Kidney glomerular epithelial cell (primary cell): ENCODE data around the gene ITPR1.
"Not testable (repeated sequence)": the region's sequence is repeated elsewhere in the genome, so short reads cannot be mapped to it uniquely, and the experiment has no call there.

Experiments used
- DNase-seq: peaks from one replicate; lab custom pipeline; 2025; lab: John Stamatoyannopoulos, UW

ITPR1 gene

DNA sequence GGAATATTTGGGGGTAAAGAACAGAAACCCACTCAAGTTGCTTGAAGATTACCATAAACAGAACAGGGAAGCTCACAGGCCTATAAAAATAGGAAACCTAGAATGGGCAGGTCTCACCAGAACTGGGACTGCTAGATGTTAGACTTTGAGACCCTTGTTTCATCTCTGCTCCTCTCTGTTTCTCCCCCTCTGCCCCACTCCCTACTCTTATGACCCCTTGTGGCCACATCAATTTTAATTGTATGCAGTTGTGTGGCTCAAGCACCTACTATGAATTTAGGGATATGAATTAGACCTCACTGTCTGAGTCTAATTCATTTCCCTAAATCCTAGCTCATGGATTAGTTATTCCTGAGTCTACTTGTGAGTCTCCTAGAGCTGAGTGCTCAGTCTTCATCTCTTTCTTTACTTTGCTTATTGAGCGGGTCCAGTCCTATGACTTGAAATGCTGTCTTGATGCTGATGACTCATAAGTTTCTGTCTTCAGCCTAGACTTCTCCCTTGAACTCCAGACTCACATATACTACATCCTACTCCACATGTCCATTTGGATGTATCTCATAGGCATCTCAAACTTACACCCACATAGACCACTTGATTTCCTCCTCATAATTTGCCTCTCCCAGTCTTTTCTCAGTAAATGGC lies 78.7 kb downstream of the ITPR1 start:
- no peak for DNase-seq

DNA sequence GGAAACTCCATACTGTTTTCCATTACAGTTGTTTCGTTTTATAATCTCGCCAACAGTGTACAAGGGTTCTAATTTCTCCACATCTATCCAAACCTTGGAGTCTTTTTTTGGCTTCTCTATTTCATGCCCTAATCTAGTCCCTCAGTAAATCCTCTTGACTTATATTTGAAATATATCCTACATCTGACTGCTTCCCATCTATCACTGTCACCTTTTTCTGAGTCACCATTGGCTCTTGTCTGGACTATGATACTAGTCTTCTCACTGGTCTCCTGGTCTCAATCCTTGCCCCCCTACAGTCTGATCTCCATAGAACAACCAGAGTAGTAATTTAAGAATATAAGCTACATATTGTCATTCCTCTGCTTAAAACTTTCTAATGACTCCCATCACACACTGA lies 80.0 kb downstream of the ITPR1 start:
- no peak for DNase-seq

DNA sequence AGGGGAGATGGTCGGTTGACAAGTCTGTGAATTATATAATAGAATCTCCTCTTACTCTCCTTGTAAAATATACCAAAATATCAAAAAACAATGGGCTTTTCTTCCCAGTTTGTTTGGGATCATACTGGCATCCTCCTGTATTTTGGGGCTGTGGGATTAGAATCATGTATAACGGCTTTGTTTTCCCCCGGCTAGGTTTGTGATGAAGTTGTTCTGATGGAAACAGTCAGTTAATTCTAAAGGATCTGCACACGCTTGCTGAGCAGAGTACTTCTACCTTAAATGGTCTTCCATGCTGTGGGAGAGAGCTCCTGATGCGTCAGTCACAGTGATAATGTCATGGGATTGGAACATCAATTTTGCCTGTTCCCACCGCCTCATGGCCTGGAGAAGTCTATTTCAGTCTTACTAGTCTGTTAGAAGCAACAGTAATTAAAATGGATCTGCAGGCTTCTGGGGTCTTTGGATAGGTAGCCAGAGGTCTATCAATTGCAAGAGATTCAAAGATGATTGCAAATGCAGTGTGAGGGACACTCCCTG lies 81.3 kb downstream of the ITPR1 start:
- DNase-seq, result no peak

DNA sequence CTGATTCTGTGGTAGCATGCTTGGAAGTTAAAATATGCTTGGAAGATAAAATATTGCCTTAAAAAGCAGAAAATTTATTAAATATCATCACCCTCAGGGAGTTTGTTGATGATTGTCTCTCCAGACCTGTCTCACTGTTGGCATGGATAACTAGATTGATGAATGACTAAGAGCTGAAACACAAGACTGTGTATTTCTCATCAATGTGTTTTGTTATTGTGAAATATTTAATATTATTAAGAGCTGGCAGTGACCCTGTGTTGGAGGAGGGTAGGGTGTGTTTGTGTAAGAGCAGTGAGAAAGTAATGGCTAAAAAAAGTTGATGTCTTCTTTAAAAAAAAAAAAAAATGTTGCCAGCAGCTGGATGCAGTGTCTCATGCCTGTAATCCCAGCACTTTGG lies 82.2 kb downstream of the ITPR1 start:
- DNase-seq, result no peak

DNA sequence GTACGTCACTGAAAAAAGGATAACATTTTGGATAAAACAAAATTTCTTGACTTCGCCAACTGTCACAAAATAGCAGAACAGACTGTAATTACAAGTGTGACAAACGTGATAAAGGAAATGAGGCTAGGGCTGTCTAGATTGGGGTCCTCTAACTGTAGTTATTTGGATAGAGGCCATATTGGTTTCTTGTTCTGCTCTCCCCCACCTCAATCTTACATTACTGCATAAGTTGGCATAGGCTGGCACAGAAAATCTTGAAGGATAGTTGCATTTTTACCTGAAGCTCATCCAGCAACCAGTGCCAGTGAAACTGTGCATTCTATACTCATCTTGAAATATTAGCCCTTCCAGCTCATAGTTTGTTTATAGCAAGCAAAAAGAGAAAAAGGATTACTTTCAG lies 84.6 kb downstream of the ITPR1 start:
- no peak for DNase-seq

DNA sequence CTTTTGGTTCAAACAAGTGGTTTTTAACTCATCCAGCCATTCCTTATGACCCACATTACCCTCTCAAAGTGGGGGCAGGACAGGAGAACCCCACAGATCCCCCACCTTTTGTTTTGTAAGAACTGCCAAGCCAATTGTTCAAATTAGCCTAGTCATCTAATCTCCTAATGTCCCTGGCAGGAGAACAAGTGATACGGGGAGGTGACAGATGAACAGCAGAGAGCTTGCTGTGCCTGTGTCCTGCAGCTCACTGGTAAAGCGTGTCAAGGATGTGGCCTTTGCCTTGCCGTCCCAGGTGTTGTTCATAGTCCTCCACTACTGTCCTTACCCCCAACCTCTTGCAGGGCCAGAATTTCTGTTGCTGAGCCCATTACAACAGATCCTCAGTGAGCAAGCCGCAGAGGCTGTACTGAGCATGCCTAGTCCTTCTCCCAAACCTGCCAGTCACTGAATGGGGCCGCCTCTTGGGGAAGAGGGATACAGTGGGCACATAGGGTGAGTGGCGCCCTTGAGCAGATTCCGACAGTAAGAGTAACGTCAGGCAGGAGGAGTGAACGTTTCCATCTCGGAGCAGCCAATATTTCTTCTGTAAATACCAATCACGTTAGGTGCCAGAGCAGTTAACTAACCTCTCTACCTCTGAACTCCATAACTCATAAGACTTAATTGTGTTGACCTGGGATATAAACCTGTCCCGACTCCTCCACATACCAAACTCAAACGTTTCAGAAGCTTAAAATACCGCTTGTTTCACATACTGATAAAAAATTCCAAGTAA lies 87.4 kb downstream of the ITPR1 start:
- no peak for DNase-seq

DNA sequence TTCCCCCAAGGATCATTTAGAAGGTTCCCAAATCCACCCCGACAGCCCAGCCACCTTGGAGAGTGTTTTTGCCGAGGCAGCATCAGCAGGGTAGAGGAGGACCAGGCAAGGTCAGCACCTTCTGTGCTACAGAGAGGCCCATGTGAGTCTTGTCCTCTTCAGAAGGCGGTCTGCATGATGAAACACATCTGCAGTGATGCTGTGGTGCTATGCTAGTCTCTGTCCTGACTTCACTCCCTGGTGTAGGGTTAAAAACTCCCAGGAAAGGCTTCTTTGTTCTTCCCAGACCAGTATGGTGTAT lies 87.9 kb downstream of the ITPR1 start:
- no peak for DNase-seq

DNA sequence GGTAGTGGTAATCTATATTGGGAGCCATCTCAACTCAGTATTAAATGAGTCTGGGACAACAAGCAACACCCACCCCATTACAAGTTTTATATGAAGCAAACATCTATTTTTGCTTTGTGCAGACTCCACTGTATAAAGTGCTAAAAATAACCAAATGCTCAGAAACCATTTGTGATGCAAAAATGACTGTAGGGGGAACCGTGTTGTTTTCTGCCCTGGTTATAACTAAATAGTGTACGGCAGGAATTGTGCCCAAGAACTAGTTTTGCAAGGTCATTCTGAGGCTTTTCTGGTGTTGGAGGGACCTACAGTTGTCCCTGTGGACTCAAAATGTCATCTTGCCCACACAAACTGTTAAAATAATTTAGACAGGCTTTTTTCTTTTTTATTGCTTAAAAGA lies 88.3 kb downstream of the ITPR1 start:
- DNase-seq, result no peak

DNA sequence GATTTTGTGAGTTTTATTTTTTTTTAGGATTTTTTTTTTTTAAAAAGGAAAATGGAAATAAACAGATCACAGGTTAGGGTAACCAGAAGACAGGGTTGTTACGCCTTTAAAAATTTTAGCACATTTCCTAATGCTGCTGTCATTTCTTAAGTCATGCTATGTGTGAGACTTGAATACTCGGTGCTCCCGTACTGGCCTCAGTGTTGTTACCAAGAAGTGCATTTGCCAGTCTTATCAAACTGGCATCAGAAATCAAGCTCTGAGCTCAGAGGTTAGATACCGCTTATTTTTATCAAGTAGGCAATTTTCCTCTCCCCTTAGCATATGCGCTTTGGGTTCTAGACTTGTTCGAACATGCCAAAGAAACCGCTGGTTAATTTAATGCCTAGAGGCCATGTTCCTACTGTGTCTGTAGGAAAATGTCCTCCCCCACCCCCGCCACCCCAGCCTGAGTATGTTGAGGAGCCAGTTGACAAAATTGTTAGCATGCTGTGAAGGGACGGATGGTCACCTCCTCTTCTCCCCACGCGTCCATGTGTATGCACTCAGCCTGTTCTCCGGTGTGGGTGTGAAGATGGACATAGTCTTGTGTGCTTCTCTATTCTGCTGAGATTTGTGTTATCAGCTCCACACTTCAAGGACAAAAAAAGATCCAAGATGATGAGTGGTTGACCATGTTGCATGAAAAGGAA lies 88.9 kb downstream of the ITPR1 start:
- no peak for DNase-seq

DNA sequence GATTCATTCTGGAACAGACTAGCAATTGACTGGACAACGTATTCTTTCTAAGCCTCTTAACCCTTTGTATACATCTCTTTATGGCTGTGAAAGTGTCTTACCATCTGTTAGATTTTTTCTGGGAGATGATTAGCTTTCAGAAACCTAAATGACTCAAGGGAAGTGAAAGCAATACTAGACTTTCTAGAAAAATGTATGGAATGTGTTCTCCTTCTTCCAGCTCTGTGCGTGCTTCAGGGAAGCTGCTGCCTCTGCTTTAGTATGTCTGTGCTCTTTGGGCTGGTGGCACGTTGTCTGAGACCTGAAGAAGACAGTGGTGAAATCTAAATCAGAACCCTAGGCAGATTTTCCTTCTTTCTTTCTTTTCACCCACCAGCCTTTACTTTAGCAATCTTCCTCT lies 89.5 kb downstream of the ITPR1 start:
- DNase-seq, result no peak

DNA sequence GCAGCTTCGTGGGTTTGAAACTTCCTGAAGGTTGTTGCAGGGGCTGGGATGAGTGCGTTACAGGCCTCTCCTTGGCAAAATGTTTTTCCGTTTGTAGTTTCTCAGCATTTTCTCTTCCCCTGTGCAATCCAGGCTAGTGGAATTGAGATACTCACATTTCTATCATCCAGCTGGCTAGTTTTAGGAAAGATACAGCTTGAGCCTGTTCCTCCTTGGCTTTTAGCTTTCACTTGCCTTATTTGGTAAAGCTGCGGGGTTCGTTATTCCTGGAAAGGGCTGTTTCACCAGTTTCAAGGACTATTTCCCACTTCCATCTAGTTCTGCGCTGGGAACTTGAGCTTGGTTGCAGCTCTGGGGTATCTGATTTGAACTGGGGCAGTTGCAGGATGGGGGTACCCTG lies 90.3 kb downstream of the ITPR1 start:
- no peak for DNase-seq

DNA sequence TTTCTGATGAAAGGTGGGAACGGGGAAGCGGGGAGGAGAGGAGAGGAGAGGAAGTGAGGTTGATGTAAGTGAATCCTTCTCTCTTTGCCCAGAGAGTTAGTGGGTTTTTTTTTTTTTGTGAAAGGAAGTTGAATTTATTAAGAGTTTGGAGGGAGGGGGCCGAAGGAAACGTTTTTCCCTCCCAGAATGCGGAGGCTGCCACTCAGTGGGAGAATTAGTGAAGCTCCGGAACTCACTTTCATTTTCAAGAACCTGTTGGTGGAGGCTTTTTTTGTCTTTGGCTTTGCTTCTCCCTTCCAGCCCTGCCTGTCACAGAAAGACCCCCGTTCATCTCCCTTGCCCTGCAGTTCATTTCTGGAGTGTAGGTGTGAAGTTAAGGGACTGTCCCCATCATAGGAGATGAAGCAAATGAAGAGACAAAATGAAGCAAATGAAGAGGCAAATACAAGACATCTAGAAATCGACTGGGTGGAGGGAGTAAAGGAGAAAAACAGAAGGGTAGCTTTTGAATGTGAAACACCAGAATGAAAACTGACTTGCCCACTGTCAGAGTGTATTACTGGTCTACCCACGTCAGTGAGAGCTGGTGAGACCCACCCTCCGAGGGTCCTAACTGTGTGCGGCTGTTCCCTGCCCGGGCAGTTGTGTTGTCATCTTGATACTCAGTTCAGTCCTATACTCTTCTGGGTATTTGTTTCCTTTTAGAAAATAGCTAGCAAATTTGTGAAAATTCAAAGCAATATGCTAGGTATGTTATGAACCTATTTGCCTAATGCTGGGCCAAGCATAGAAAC lies 91.5 kb downstream of the ITPR1 start:
- no peak for DNase-seq

DNA sequence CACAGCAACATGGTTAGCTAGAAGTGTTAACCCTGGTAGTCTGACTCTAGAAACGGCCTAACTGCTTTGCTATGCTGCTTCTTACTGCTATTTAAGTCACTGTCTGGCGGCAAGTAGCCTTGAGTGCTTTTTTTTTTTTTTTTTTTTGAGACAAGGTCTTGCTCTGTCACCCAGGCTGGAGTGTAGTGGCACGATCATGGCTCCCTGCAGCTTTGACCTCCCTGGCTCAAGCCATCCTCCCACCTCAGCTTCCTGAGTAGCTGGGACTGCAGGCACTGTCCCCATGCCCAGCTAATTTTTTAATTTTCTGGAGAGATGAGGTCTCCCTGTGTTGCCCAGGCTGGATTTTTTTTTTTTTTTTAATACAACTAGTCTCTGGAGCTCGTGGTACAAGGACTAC lies 93.2 kb downstream of the ITPR1 start:
- DNase-seq, result no peak

DNA sequence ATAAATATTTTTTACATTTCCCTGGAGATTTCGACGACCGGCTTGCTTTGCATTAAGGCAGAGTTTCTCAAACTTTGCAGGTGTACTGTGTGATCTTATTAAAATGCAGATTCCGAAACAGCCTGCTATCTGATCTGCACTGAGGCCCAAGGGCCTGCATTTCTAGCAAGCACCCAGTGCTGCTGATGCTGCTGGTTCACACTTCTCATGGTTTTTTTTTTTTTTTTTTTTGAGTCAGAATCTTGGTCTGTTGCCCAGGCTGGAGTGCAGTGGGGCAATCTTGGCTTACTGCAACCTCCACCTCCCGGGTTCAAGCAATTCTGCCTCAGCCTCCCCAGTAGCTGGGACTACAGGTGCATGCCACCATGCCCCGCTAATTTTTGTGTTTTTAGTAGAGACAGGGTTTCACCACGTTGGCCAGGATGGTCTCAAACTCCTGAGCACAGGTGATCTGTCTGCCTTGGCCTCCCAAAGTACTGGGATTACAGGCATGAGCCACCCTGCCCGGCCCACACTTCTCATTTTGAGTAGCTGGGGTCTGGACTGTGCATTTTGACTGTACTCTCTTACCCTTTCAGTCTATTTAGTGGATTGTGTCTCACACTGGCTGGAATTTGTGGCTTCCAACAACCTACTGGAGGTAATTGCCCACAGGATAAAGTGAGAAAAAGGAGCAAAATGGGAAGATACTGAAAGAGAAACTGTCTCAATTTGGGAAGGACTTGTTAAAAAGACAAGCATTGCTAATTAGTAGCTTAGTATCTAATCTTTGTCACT lies 94.1 kb downstream of the ITPR1 start:
- no peak for DNase-seq

DNA sequence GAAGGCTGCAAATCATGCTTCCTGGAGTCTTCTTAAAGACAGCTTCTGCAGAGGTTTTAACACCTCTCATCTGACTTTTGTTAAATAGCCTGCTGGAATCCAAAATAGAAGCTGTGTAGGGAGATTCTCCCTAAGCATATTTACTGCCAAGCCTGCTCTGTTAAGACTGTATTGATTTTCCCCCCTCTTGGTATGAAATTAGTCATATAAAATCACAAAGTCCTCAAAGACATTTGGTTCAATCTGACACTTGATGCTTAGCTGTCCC lies 94.6 kb downstream of the ITPR1 start:
- no peak for DNase-seq

DNA sequence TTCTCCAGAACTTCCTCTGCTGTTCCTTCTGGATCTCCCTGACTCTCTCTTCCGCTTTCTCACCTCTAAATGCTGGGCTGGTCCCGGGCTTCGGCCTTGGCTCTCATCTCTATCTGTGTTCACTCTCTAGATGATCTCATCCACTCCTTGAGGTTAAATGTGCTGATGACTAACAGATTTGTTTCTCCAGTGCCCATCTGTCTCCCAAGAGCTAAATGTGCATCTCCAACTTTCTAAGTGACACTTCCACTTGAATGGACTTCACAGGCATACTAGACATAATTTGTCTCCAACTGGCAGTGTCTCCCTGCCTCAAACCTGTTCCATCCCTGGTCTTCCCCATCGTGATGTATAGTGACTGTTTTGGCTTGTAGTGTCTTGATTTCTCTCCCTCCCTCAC lies 95.3 kb downstream of the ITPR1 start:
- peak; percentile 40 for DNase-seq

DNA sequence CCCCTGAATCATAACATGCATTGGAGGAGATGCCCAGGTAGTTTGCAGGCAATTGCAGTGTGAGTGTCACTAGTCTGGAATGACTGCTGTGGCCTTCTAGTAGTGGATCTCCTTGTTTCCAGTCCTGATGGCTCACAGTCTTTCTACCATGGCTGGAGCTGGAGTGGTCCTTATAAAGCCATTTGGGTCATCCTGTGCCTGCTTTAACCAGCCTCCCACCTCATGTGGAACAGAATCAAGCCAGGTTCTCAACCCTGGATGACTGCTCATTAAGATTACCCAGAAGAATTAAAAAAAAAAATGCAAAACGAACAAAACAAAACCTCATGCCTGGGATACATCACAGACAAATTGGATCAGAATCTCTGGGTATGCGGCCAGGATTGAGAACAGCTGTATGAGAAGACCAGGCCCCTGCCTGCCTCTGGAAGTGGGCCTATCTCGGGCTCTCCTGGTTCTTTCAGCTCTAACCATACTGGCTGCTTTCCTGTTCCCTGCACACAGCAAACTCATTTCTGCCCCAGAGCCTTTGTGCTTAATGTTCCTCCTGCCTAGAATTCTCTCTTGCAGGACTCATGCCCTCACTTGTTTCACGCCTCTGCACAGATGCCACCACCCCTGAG lies 96.4 kb downstream of the ITPR1 start:
- no peak for DNase-seq

DNA sequence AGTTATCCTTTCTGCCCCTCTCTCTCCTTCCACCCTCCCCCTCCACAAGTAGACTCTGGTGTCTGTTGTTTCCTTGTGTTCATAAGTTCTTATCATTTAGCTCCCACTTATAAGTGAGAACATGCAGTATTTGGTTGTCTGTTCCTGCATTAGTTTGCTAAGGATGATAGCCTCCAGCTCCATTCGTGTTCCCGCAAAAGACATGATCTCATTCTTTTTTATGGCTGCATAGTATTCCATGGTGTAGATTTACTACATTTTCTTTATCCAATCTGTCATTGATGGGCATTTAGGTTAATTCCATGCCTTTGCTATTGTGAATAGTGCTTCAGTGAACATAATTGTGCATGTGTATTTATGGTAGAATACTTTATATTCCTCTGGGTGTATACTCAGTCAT lies 97.7 kb downstream of the ITPR1 start:
- not testable (repeated sequence) for DNase-seq

DNA sequence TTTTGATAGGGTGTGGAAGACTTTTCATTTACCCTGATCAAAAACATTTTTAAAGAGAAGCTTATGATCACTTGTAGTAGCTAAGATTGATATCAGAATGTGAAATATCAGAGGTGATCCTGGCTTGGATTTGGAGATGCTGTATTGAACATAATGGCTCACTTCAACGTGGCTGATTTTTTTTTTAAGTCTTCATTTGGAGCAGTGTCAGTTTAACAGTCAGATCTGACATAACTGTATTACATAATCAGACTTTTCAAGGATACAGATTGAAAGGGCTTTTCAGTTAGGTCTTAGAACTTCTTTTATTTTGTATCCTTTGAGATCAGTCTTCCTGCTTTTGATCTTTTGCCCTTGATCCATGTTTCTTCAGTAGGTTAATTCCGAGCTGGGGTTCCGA lies 98.5 kb downstream of the ITPR1 start:
- DNase-seq, result no peak

DNA sequence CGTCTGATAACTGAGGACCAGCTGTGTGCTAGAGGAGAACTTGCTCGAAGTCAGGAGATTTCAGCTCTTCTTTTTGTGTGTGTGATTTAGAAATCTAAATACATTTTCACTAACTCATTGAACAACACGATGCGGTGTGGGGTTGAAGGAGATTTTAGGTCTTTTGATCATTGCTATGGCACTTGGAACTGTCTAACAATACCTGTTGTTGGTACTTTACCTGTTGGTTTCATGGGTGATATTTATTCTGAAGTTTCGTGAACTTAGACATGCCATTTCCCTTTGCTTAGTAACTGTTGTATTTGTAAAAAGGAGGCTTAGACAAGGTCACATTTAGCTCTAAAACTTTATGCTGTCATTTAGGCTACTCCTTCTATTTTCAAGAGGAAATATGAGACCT lies 99.9 kb downstream of the ITPR1 start:
- DNase-seq, result no peak

DNA sequence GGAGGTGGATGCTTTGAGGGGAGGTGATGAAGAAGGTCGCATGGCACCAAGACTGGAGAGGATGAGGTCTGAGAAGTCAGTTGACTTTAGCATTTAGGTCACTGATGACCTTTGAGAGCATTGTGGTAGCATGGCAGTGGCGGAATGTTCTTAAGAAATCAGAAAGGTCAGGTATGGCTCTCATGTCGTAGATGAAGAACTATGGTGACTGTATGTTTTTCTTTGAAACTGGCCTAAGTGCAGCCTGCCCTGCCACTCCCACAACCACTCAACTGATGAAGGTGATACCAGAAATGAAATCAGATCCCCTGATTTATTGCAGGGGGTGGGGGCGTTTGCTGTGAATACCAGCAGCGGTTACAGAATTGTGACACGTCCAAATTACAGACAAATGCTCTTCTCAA lies 102.6 kb downstream of the ITPR1 start:
- no peak for DNase-seq

DNA sequence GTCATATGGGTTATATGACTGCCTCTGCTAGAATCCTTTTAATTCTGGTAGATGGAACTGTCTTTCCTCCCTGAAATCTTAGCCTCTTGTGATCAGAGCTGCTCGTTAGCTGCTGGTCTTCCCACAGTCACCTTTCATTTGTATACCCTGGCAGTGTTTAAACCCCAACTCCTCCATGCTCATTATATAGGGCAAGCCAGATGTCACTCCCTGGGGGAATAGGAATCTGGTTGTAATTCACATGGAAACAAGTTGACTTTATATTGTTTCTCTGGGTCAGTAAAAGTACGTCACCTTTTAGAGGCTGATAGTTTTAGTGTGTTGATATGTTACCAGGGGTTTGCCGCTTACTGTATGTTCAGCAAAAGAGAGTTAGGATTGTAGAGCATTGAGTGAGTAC lies 103.5 kb downstream of the ITPR1 start:
- no peak for DNase-seq
